Naive thymus-derived CD4-positive, alpha-beta T cell (primary cell): ENCODE measurements around the gene ZNF414. TPM values are rescaled to one million over a fixed set of nuclear protein-coding genes. Genes with fewer than 3 reads are reported as not detected.

ENCODE experiments used
- polyA plus RNA-seq, 2 donors: library from polyadenylated mRNA; unstranded; fragments of 300-500 nt; fragmentation: Illumina TruSeq; gene quantifications; one replicate each; pipeline ENCODE4 v1.2.3, GENCODE V29; 2021
- total RNA-seq, 6 experiments: library from RNA in 5 of 6; stranded (reverse) in 5 of 6; gene quantifications; 1 replicate in 5 of 6; 2 replicates in 1 of 6; pipeline ENCODE4 v1.2.3 and lab custom pipeline; 2021 to 2026

Gene ZNF414
- total and polyA plus RNA-seq, 7 experiments from 2014 or later = 20.2 to 69.2 (median 51.1) TPM

Other genes with a start within 250 kb of the ZNF414 start
- gene CD320, start 205.8 kb downstream of the ZNF414 start, total RNA-seq = 10 to 100 TPM; 20.5 to 52.0 (median 27.2) TPM
- gene CD320, start 205.8 kb downstream of the ZNF414 start, polyA plus RNA-seq = 10 to 100 TPM; 42.2 to 44.0 TPM
- gene NDUFA7, start 192.8 kb downstream of the ZNF414 start, total RNA-seq = 10 to 100 TPM; 16.8 to 50.3 (median 30.0) TPM
- 100 to 1,000 TPM; 108 to 121 TPM for gene NDUFA7, start 192.8 kb downstream of the ZNF414 start, polyA plus RNA-seq
- gene RPS28, start 192.7 kb downstream of the ZNF414 start, total RNA-seq = 1,000 to 10,000 TPM; 2,319 to 4,111 (median 3,327) TPM
- gene RPS28, start 192.7 kb downstream of the ZNF414 start, polyA plus RNA-seq = 1,000 to 10,000 TPM; 3,564 to 3,677 TPM
- 1 to 10 TPM; 1.3 to 4.4 (median 1.8) TPM for gene KANK3, start 170.9 kb downstream of the ZNF414 start, total RNA-seq
- under 1 TPM; 0.52 to 0.72 TPM for gene KANK3, start 170.9 kb downstream of the ZNF414 start, polyA plus RNA-seq
- 1 to 10 TPM in 1 of 5 experiments, not detected in 4; 1.1 TPM for gene ANGPTL4, start 150.0 kb downstream of the ZNF414 start, total RNA-seq
- gene ANGPTL4, start 150.0 kb downstream of the ZNF414 start, polyA plus RNA-seq = not detected
- 100 to 1,000 TPM in 3 of 5 experiments, 10 to 100 TPM in 2; 77.4 to 113 (median 103) TPM for gene RAB11B, start 123.8 kb downstream of the ZNF414 start, total RNA-seq
- gene RAB11B, start 123.8 kb downstream of the ZNF414 start, polyA plus RNA-seq = 10 to 100 TPM; 53.1 to 63.8 TPM
- 10 to 100 TPM; 18.0 to 42.1 (median 23.4) TPM for gene MARCHF2, start 100.9 kb downstream of the ZNF414 start, total RNA-seq
- gene MARCHF2, start 100.9 kb downstream of the ZNF414 start, polyA plus RNA-seq = 10 to 100 TPM; 23.2 to 41.4 TPM
- 100 to 1,000 TPM; 175 to 280 (median 272) TPM for gene HNRNPM, start 69.2 kb downstream of the ZNF414 start, total RNA-seq
- gene HNRNPM, start 69.2 kb downstream of the ZNF414 start, polyA plus RNA-seq = 100 to 1,000 TPM; 210 to 378 TPM
- 10 to 100 TPM in 2 of 5 experiments, 1 to 10 TPM in 3; 1.1 to 82.8 (median 3.9) TPM for gene PRAM1, start 11.5 kb downstream of the ZNF414 start, total RNA-seq
- under 1 TPM; 0.12 to 0.34 TPM for gene PRAM1, start 11.5 kb downstream of the ZNF414 start, polyA plus RNA-seq
- 100 to 1,000 TPM in 2 of 5 experiments, 10 to 100 TPM in 3; 25.5 to 472 (median 66.7) TPM for gene MYO1F, start 63.3 kb upstream of the ZNF414 start, total RNA-seq
- 1 to 10 TPM in 1 of 2 donors, under 1 TPM in 1; 0.83 to 1.0 TPM for gene MYO1F, start 63.3 kb upstream of the ZNF414 start, polyA plus RNA-seq
- 100 to 1,000 TPM in 1 of 5 experiments, 10 to 100 TPM in 3, 1 to 10 TPM in 1; 8.2 to 102 (median 88.9) TPM for gene ADAMTS10, start 96.5 kb upstream of the ZNF414 start, total RNA-seq
- gene ADAMTS10, start 96.5 kb upstream of the ZNF414 start, polyA plus RNA-seq = 1 to 10 TPM; 1.5 to 3.4 TPM
- not detected for gene NFILZ, start 116.5 kb upstream of the ZNF414 start, total RNA-seq
- gene NFILZ, start 116.5 kb upstream of the ZNF414 start, polyA plus RNA-seq = not detected
- not detected for gene ACTL9, start 184.6 kb upstream of the ZNF414 start, total RNA-seq
- gene ACTL9, start 184.6 kb upstream of the ZNF414 start, polyA plus RNA-seq = not detected
- gene OR2Z1, start 207.5 kb upstream of the ZNF414 start, total RNA-seq = under 1 TPM in 1 of 5 experiments, not detected in 4; 0.12 TPM
- gene OR2Z1, start 207.5 kb upstream of the ZNF414 start, polyA plus RNA-seq = not detected